Upper lobe of left lung (tissue), 6 donors: ENCODE measurements around the gene ZNF787. TPM values are rescaled to one million over a fixed set of nuclear protein-coding genes. Genes with fewer than 3 reads are reported as not detected.

Experiments
- ATAC-seq, 2 donors: fragments of 200-7000 bp; cut with Tn5 transposase; one replicate each; pipeline ENCODE4 v1.9.1; 2022; ENCODE audit warnings: mild to moderate bottlenecking in 2 of 2, moderate library complexity in 2 of 2; ENCODE audit not compliant: low FRiP score in 2 of 2
- DNase-seq, 2 donors: peaks; one replicate each; pipeline ENCODE4 v3.0.0-alpha.2; 2019 to 2020
- H3K27ac ChIP-seq, 4 donors: fragments of 200-600 bp; sonication (generic); one replicate each; pipeline ENCODE4 v1.5.1; 2016 to 2019
- H3K27me3 ChIP-seq, 4 donors: fragments of 200-600 bp; sonication (generic); one replicate each; pipeline ENCODE4 v1.5.1; 2017 to 2019
- H3K36me3 ChIP-seq, 4 donors: fragments of 200-600 bp; sonication (generic); one replicate each; pipeline ENCODE4 v1.5.1; 2016 to 2019
- H3K4me1 ChIP-seq, 4 donors: fragments of 200-600 bp; sonication (generic); one replicate each; pipeline ENCODE4 v1.5.1; 2018 to 2019
- H3K4me3 ChIP-seq, 4 donors: fragments of 200-600 bp; sonication (generic); one replicate each; pipeline ENCODE4 v1.5.1; 2017 to 2019; ENCODE audit warnings: mild to moderate bottlenecking in 2 of 4, moderate library complexity in 1 of 4
- H3K9me3 ChIP-seq, 4 donors: fragments of 200-600 bp; sonication (generic); one replicate each; pipeline ENCODE4 v1.5.1; 2018 to 2019
- CTCF ChIP-seq, 6 experiments: fragments of 450-650 bp in 4 of 6; fragments of 200-600 bp in 2 of 6; sonication (generic) in 2 of 6; IDR thresholded peaks; one replicate each; pipeline ENCODE4 v1.5.1; 2016 to 2019; ENCODE audit warnings: antibody characterized with exemption in 6 of 6
- EP300 ChIP-seq, 4 donors: sonication (generic); formaldehyde crosslinking; IDR thresholded peaks; one replicate each; pipeline ENCODE4 v1.5.1; 2017; ENCODE audit warnings: antibody characterized with exemption in 4 of 4, control low read depth in 2 of 4
- POLR2A ChIP-seq, 4 donors: fragments of 450-650 bp; IDR thresholded peaks; one replicate each; pipeline ENCODE4 v1.5.1; 2016 to 2017; ENCODE audit warnings: antibody characterized with exemption in 4 of 4, mild to moderate bottlenecking in 2 of 4
- POLR2AphosphoS5 ChIP-seq, 2 donors: sonication (generic); formaldehyde crosslinking; IDR thresholded peaks; one replicate each; pipeline ENCODE4 v1.5.1; 2017; ENCODE audit warnings: antibody characterized with exemption in 2 of 2
- WGBS, 2 donors: methylation state at CpG; one replicate each; pipeline ENCODE4 v1.1.5; 2017 to 2018; 5-methylcytosine and 5-hydroxymethylcytosine counted together
- total RNA-seq, 6 donors: library from RNA; depleted of rRNA in 4 of 6; stranded (reverse); fragments of >200 nt in 4 of 6; gene quantifications; one replicate each; pipeline versions ENCODE4 v1.1.0 to v1.2.1, GENCODE V29; 2016 to 2021
- donor health status: DM: no; HTN: no; CAD: no; lungs with moderate emphysema.
- donor health status: DM: no; HTN: yes; CAD: no; lungs with severe emphysema.

Gene ZNF787
- total RNA-seq, 6 donors from 2014 or later = 20.5 to 45.4 (median 35.8) TPM

GRCh38 chr19:56125806-56126590 lies 4.9 kb upstream of the ZNF787 start:
- Histone ChIP-seq H3K4me1 (peaks cover 4 to 6% (median 6%) of the 10 kb centered on the region in 4 donors), H3K27me3 (no peaks in the 10 kb centered on the region), H3K27ac (no peak overlapping the region), H3K9me3 (no peaks in the 10 kb centered on the region), H3K36me3 (no peaks in the 10 kb centered on the region), H3K4me3 (no peak overlapping the region)
- 65 to 73% methylated on average over 13 to 16 of the region's 16 CpGs for WGBS, 2 donors
- no peak for DNase-seq
- no peak for TF ChIP-seq EP300 (IDR thresholded peaks at IDR 0.05)
- TF ChIP-seq POLR2AphosphoS5 (IDR thresholded peaks at IDR 0.05) = no peak
- no peak for TF ChIP-seq CTCF (IDR thresholded peaks at IDR 0.05)
- TF ChIP-seq POLR2A (IDR thresholded peaks at IDR 0.05) = no peak
- ATAC-seq = no peak

DNA sequence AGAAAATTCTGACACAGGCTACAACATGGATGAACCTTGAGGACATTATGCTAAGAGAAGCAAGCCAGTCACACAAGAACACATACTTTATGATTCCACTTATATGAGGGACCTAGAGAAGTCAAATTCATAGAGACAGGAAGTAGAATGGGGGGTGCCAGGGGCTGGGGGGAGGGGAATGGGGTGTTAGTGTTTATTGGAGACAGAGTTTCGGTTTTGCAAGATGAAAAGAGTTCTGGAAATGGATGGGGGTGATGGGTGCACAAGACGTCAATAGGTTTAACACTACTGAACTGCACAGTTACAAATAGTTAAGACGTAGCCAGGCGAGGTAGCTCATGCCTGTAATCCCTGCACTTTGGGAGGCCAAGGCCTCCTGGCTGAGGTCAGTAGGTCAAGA lies 3.5 kb upstream of the ZNF787 start:
- H3K36me3 ChIP-seq = no peaks in the 10 kb centered on the region
- no peak overlapping the region for H3K4me3 ChIP-seq
- no peak for ATAC-seq
- WGBS, 2 donors = 82 to 84% methylated on average over 4 of the region's 4 CpGs
- DNase-seq = no peak
- no peak overlapping the region for H3K27ac ChIP-seq
- no peaks in the 10 kb centered on the region for H3K9me3 ChIP-seq
- H3K27me3 ChIP-seq = no peaks in the 10 kb centered on the region
- no peak for TF ChIP-seq CTCF (IDR thresholded peaks at IDR 0.05)
- TF ChIP-seq POLR2AphosphoS5 (IDR thresholded peaks at IDR 0.05) = no peak
- TF ChIP-seq EP300 (IDR thresholded peaks at IDR 0.05) = no peak
- no peak for TF ChIP-seq POLR2A (IDR thresholded peaks at IDR 0.05)
- peaks cover 7 to 17% (median 13%) of the 10 kb centered on the region in 4 donors for H3K4me1 ChIP-seq

DNA sequence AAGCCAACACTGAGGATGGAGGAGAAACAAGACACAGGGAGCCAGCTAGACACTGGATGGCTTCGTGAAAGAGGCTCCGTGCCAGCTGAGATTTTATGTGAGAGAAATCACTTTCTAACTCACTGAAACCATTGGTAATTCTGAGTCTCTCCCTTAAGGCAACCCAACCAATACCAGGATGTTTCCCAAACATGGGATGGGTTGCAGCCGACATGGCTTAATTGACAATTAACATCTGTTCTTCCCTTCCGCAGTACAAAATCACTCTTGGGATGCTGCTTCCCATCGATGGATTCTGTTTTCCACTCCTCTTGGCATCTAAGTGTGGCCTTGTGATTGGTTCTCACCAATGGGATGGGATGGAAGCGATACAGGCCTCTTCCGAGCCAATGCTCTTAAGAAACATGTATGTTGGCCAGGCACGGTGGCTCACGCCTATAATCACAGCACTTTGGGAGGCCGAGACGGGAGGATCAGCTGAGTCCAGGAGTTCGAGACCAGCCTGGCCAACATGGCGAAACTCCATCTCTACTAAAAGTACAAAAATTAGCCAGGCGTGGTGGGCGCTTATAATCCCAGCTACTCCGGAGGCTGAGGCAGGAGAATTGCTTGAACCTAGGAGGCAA lies 2.3 kb upstream of the ZNF787 start:
- no peak overlapping the region for H3K4me3 ChIP-seq
- no peak for DNase-seq
- H3K27ac ChIP-seq = peak overlapping the region in 2 of 4 donors; percentile 18 to 44
- H3K36me3 ChIP-seq = peaks cover 0 to 1% (median 0%) of the 10 kb centered on the region in 4 donors
- peaks cover 19 to 28% (median 25%) of the 10 kb centered on the region in 4 donors for H3K4me1 ChIP-seq
- ATAC-seq = no peak
- TF ChIP-seq POLR2A (IDR thresholded peaks at IDR 0.05) (no peak), POLR2AphosphoS5 (IDR thresholded peaks at IDR 0.05) (no peak), EP300 (IDR thresholded peaks at IDR 0.05) (no peak), CTCF (IDR thresholded peaks at IDR 0.05) (no peak)
- no peaks in the 10 kb centered on the region for H3K27me3 ChIP-seq
- 82 to 87% methylated on average over 16 of the region's 16 CpGs for WGBS, 2 donors
- H3K9me3 ChIP-seq = no peaks in the 10 kb centered on the region

DNA sequence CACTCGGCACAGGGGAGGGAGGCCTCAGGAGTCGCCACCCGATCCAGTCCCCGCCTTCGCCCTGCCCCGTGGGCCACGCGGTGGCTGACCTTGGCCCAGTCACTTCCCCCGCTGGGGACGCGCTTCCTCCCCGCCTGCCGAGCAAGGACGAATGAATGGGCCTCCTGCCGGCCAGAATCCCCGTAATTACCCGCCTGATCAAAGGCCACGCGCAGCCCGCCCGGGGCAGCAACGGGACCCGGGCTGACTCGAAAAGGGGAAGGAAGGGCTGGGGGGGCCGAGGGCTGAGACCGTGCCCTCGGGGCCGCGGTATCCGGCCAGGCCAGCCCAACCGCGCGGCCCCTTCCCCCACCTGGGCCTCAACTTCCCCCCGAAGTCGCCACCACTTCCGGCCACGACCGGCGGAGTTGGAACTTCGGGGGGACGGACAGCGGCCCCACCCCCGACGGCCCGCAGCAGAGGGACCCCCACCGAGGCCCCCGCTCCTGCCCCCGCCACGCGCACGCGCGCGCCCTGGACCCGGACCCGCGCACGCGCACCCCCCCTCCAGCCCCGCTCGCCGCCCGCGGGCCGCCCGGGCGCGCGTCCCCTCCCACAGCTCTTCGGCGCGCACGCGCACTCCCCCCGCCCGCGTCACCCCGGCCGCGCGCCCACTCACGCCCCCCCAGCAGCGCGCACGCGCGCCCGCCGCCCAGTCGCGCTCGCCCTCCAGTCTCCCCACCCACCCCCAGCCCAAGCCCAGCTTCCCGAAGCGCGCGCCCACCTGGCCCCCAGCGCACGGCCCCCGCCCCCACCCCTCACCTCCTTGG lies 520 bp downstream of the ZNF787 start:
- Histone ChIP-seq H3K4me1 (peaks cover 29 to 53% (median 36%) of the 10 kb centered on the region in 4 donors), H3K4me3 (peak overlapping the region; percentile 66 to 95 (median 90)), H3K36me3 (peaks cover 0 to 7% (median 0%) of the 10 kb centered on the region in 4 donors), H3K9me3 (no peaks in the 10 kb centered on the region), H3K27ac (peak overlapping the region; percentile 93 to 99 (median 95)), H3K27me3 (no peaks in the 10 kb centered on the region)
- DNase-seq (peak; percentile 79 to 96), ATAC-seq (peak; percentile 69 to 74)
- TF ChIP-seq EP300 (IDR thresholded peaks at IDR 0.05) = no peak
- TF ChIP-seq CTCF (IDR thresholded peaks at IDR 0.05) = peak in 3 of 6 experiments; percentile 14 to 62 (median 60)
- peak; percentile 2 to 64 for TF ChIP-seq POLR2AphosphoS5 (IDR thresholded peaks at IDR 0.05)
- WGBS, 2 donors = 0 to 1% methylated on average over 1 to 20 of the region's 99 CpGs
